ENCODE measurements around the gene MACROD2. TPM values are rescaled to one million over a fixed set of nuclear protein-coding genes. Genes with fewer than 3 reads are reported as not detected.

Gene MACROD2
- total RNA-seq, 4 donors from 2014 or later, result 10.0 to 24.0 (median 17.0) TPM

GRCh38 chr20:15487030-15487429 is 1491.7 kb downstream of the MACROD2 start:
- intact Hi-C loops (cut with DNase I; ENCODE audit: low total_unique reads), result loop anchor here (5.0 kb wide), 1 partner anchor 1110 kb away; no protein-coding TSS in a partner anchor
- no peak for DNase-seq (ENCODE audit: low spot score in 2 of 2)
- no peak for TF ChIP-seq POLR2A (IDR thresholded peaks at IDR 0.05)
- TF ChIP-seq CTCF (IDR thresholded peaks at IDR 0.05), result no peak
- WGBS, 2 donors, result 89 to 90% methylated on average over 2 of the region's 2 CpGs
- no peak overlapping the region for H3K4me3 ChIP-seq (ENCODE audit: low read depth, poor library complexity, severe bottlenecking)

GRCh38 chr20:15487682-15488081 is 1492.4 kb downstream of the MACROD2 start:
- DNase-seq (ENCODE audit: low spot score in 2 of 2), result no peak
- no peak overlapping the region for H3K4me3 ChIP-seq (ENCODE audit: low read depth, poor library complexity, severe bottlenecking)
- TF ChIP-seq CTCF (IDR thresholded peaks at IDR 0.05), result no peak
- TF ChIP-seq POLR2A (IDR thresholded peaks at IDR 0.05), result no peak
- 95 to 100% methylated on average over 2 of the region's 2 CpGs for WGBS, 2 donors
- intact Hi-C loops (cut with DNase I; ENCODE audit: low total_unique reads), result loop anchor here (5.0 kb wide), 1 partner anchor 1110 kb away; no protein-coding TSS in a partner anchor

GRCh38 chr20:15491575-15491974 is 1496.3 kb downstream of the MACROD2 start:
- no peak overlapping the region for H3K4me3 ChIP-seq (ENCODE audit: low read depth, poor library complexity, severe bottlenecking)
- TF ChIP-seq CTCF (IDR thresholded peaks at IDR 0.05) (no peak), POLR2A (IDR thresholded peaks at IDR 0.05) (no peak)
- intact Hi-C loops (cut with DNase I; ENCODE audit: low total_unique reads), result no loop called here
- DNase-seq (ENCODE audit: low spot score in 2 of 2), result no peak
- 44 to 77% methylated on average over 1 of the region's 1 CpG for WGBS, 2 donors

- TF ChIP-seq POLR2A (IDR thresholded peaks at IDR 0.05), result no peak
- TF ChIP-seq CTCF (IDR thresholded peaks at IDR 0.05), result no peak
- intact Hi-C loops (cut with DNase I; ENCODE audit: low total_unique reads), result no loop called here
- DNase-seq (ENCODE audit: low spot score in 2 of 2), result no peak
- 87 to 89% methylated on average over 2 of the region's 2 CpGs for WGBS, 2 donors
- no peak overlapping the region for H3K4me3 ChIP-seq (ENCODE audit: low read depth, poor library complexity, severe bottlenecking)
Measured at GRCh38 chr20:15494851-15495250, 1499.5 kb downstream of the MACROD2 start.

- H3K4me3 ChIP-seq (ENCODE audit: low read depth, poor library complexity, severe bottlenecking), result no peak overlapping the region
- intact Hi-C loops (cut with DNase I; ENCODE audit: low total_unique reads), result no loop called here
- no peak for DNase-seq (ENCODE audit: low spot score in 2 of 2)
- WGBS, 2 donors, result 88 to 89% methylated on average over 3 of the region's 3 CpGs
- TF ChIP-seq POLR2A (IDR thresholded peaks at IDR 0.05), result no peak
Measured at GRCh38 chr20:15496501-15497039, 1501.3 kb downstream of the MACROD2 start.

- no peak for DNase-seq (ENCODE audit: low spot score in 2 of 2)
- 98 to 100% methylated on average over 2 of the region's 2 CpGs for WGBS, 2 donors
- intact Hi-C loops (cut with DNase I; ENCODE audit: low total_unique reads), result no loop called here
- TF ChIP-seq POLR2A (IDR thresholded peaks at IDR 0.05) (no peak), CTCF (IDR thresholded peaks at IDR 0.05) (no peak)
- H3K4me3 ChIP-seq (ENCODE audit: low read depth, poor library complexity, severe bottlenecking), result no peak overlapping the region
Measured at GRCh38 chr20:15498926-15499325, 1503.6 kb downstream of the MACROD2 start.
